ENCODE results near the gene TNFRSF1A. TPM values are rescaled to one million over a fixed set of nuclear protein-coding genes. Genes with fewer than 3 reads are reported as not detected.
"Not testable (repeated sequence)": the region's sequence is repeated elsewhere in the genome, so short reads cannot be mapped to it uniquely, and the experiment has no call there.

Gene TNFRSF1A
- total RNA-seq, 4 donors from 2014 or later = 229 to 317 (median 258) TPM

- H3K4me1 ChIP-seq = peaks cover 24 to 68% (median 62%) of the 10 kb centered on the region in 4 donors
- TF ChIP-seq EP300 (IDR thresholded peaks at IDR 0.05; ENCODE audit: low read depth) = no peak
- intact Hi-C loops (cut with DNase I; ENCODE audit: low total_unique reads) = no loop called here
Measured at GRCh38 chr12:6340745-6341416, 995 bp downstream of the TNFRSF1A start.

GRCh38 chr12:6340032-6340638, 1.7 kb downstream of the TNFRSF1A start:
- intact Hi-C loops (cut with DNase I; ENCODE audit: low total_unique reads) = no loop called here
- in situ Hi-C loops (cut with MboI; ENCODE audit: low pct_ligation_motif_present in 1 of 4, low pct_unique_long_range_greater_than_20kb in 1 of 4, low sequenced_read_pairs in 3 of 4) = loop anchor here in 2 of 4 donors (25.0 kb wide), 2 partner anchors 122 to 197 kb away; partner anchors contain the start of genes TAPBPL (in 2 of the 2), VAMP1 (in 2 of the 2) and GAPDH (in 1 of the 2)
- H3K27me3 ChIP-seq = no peaks in the 10 kb centered on the region
- peaks cover 25 to 71% (median 64%) of the 10 kb centered on the region in 4 donors for H3K4me1 ChIP-seq
- H3K36me3 ChIP-seq = no peaks in the 10 kb centered on the region
- DNase-seq = peak; percentile 64
- no peaks in the 10 kb centered on the region for H3K9me3 ChIP-seq
- peak overlapping the region; percentile 66 to 84 (median 70) for H3K4me3 ChIP-seq
- WGBS, 2 donors (ENCODE audit: low coverage in 1 of 2) = 0 to 3% methylated on average over 7 to 9 of the region's 9 CpGs
- TF ChIP-seq POLR2A (IDR thresholded peaks at IDR 0.05) = peak; percentile 89
- TF ChIP-seq, protein P1, sequence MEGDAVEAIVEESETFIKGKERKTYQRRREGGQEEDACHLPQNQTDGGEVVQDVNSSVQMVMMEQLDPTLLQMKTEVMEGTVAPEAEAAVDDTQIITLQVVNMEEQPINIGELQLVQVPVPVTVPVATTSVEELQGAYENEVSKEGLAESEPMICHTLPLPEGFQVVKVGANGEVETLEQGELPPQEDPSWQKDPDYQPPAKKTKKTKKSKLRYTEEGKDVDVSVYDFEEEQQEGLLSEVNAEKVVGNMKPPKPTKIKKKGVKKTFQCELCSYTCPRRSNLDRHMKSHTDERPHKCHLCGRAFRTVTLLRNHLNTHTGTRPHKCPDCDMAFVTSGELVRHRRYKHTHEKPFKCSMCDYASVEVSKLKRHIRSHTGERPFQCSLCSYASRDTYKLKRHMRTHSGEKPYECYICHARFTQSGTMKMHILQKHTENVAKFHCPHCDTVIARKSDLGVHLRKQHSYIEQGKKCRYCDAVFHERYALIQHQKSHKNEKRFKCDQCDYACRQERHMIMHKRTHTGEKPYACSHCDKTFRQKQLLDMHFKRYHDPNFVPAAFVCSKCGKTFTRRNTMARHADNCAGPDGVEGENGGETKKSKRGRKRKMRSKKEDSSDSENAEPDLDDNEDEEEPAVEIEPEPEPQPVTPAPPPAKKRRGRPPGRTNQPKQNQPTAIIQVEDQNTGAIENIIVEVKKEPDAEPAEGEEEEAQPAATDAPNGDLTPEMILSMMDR (IDR thresholded peaks at IDR 0.05) = no peak
- peak; percentile 62 for TF ChIP-seq EP300 (IDR thresholded peaks at IDR 0.05; ENCODE audit: low read depth)
- peak; percentile 36 to 91 (median 90) for TF ChIP-seq POLR2AphosphoS5 (IDR thresholded peaks at IDR 0.05)
- peak overlapping the region; percentile 94 to 99 (median 98) for H3K27ac ChIP-seq

More at GRCh38 chr12:6340745-6341416, 995 bp downstream of the TNFRSF1A start:
- DNase-seq = no peak
- no peaks in the 10 kb centered on the region for H3K36me3 ChIP-seq
- no peaks in the 10 kb centered on the region for H3K27me3 ChIP-seq
- H3K4me3 ChIP-seq = peak overlapping the region; percentile 66 to 84 (median 70)
- WGBS, 2 donors (ENCODE audit: low coverage in 1 of 2) = 0 to 4% methylated on average over 6 to 14 of the region's 15 CpGs
- H3K27ac ChIP-seq = peak overlapping the region; percentile 94 to 99 (median 98)
- no peaks in the 10 kb centered on the region for H3K9me3 ChIP-seq
- in situ Hi-C loops (cut with MboI; ENCODE audit: low pct_ligation_motif_present in 1 of 4, low pct_unique_long_range_greater_than_20kb in 1 of 4, low sequenced_read_pairs in 3 of 4) = loop anchor here in 2 of 4 donors (25.0 kb wide), 2 partner anchors 121 to 196 kb away; partner anchors contain the start of genes TAPBPL (in 2 of the 2), VAMP1 (in 2 of the 2) and GAPDH (in 1 of the 2)

DNA sequence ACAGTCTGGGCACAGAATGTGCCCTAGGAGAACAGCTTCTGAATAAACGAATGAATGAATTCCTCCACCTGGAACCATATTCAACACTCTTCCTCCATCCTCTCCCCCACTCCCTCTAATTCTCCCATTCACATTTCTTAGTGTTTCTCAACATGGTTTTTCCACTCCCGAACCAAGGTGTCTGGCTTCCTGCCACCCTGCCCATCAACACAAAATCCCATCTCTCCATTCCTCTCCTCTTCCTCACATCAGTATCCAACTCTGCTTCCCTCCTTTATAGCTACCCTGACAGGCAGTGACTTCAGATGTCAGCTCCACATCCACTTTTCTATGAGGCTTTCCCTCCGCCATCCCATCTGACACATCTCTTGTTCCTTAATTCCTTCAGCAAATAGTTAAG, 2.9 kb downstream of the TNFRSF1A start:
- in situ Hi-C loops (cut with MboI; ENCODE audit: low pct_ligation_motif_present in 1 of 4, low pct_unique_long_range_greater_than_20kb in 1 of 4, low sequenced_read_pairs in 3 of 4) (loop anchor here in 3 of 4 donors (10.0 to 25.0 kb wide), 3 partner anchors 116 to 198 kb away; partner anchors contain the start of genes TAPBPL (in 3 of the 3), VAMP1 (in 2 of the 3) and GAPDH (in 1 of the 3)), intact Hi-C loops (cut with DNase I; ENCODE audit: low total_unique reads) (loop anchor here (5.0 to 10.0 kb wide), 2 partner anchors 43 to 216 kb away; partner anchors contain the start of genes IFFO1 and LTBR)
- H3K4me1 ChIP-seq = peaks cover 36 to 81% (median 76%) of the 10 kb centered on the region in 4 donors
- no peaks in the 10 kb centered on the region for H3K27me3 ChIP-seq
- peaks cover 0 to 2% (median under 1%) of the 10 kb centered on the region in 4 donors for H3K36me3 ChIP-seq
- no peak for DNase-seq
- 37 to 38% methylated on average over 3 of the region's 3 CpGs for WGBS, 2 donors (ENCODE audit: low coverage in 1 of 2)
- no peaks in the 10 kb centered on the region for H3K9me3 ChIP-seq
- peak overlapping the region; percentile 66 to 84 (median 70) for H3K4me3 ChIP-seq
- TF ChIP-seq POLR2A (IDR thresholded peaks at IDR 0.05) (no peak), EP300 (IDR thresholded peaks at IDR 0.05; ENCODE audit: low read depth) (no peak), POLR2AphosphoS5 (IDR thresholded peaks at IDR 0.05) (no peak)
- TF ChIP-seq, protein P1 (IDR thresholded peaks at IDR 0.05) = no peak
- peak overlapping the region; percentile 94 to 99 (median 98) for H3K27ac ChIP-seq

DNA sequence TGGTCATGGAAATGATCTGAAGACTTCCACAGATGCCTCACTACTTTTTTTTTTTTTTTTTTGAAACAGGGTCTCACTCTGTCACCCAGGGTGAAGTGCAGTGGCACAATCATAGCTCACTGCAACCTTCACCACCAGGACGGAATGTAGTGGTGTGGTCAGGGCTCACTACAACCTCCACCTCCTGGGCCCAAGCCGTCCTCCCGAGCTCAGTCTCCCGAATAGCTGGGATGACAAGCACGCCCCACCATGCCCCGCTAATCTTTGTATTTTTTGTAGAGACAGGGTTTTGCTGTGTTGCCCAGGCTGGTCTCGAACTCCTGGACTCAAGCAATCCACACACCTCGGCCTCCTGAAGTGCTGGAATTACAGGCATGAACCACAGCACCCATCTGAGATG, 3.3 kb downstream of the TNFRSF1A start:
- in situ Hi-C loops (cut with MboI; ENCODE audit: low pct_ligation_motif_present in 1 of 4, low pct_unique_long_range_greater_than_20kb in 1 of 4, low sequenced_read_pairs in 3 of 4) = loop anchor here in 3 of 4 donors (10.0 to 25.0 kb wide), 3 partner anchors 116 to 199 kb away; partner anchors contain the start of genes TAPBPL (in 3 of the 3), VAMP1 (in 2 of the 3) and GAPDH (in 1 of the 3)

More for the DNA sequence above, 3.3 kb downstream of the TNFRSF1A start:
- H3K27me3 ChIP-seq, H3K9me3 ChIP-seq, H3K36me3 ChIP-seq, DNase-seq: not testable (repeated sequence)
- H3K27ac ChIP-seq = peak overlapping the region; percentile 94 to 99 (median 98)
- intact Hi-C loops (cut with DNase I; ENCODE audit: low total_unique reads) = loop anchor here (5.0 to 10.0 kb wide), 2 partner anchors 44 to 216 kb away; partner anchors contain the start of genes IFFO1 and LTBR
- H3K4me1 ChIP-seq = peaks cover 40 to 81% (median 76%) of the 10 kb centered on the region in 4 donors
- WGBS, 2 donors (ENCODE audit: low coverage in 1 of 2) = 42 to 44% methylated on average over 6 to 8 of the region's 8 CpGs
- peak overlapping the region in 2 of 4 donors; percentile 68 to 84 for H3K4me3 ChIP-seq

Measured in transverse colon (tissue), 4 donors.